K562 treated with DMSO at 1 percent for 4 hours (cell line): ENCODE results near the gene YRDC. TPM values are rescaled to one million over a fixed set of nuclear protein-coding genes. Genes with fewer than 3 reads are reported as not detected.

Source experiments
- total RNA-seq: library from RNA; unstranded; fragments of 300-600 nt; gene quantifications from 2 replicates; pipeline ENCODE4 v1.2.3, GENCODE V29; 2022; ENCODE audit not compliant: insufficient read depth

Gene YRDC, protein sequence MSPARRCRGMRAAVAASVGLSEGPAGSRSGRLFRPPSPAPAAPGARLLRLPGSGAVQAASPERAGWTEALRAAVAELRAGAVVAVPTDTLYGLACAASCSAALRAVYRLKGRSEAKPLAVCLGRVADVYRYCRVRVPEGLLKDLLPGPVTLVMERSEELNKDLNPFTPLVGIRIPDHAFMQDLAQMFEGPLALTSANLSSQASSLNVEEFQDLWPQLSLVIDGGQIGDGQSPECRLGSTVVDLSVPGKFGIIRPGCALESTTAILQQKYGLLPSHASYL
- total RNA-seq: 53.4 and 53.5 TPM in 2 replicates

DNA sequence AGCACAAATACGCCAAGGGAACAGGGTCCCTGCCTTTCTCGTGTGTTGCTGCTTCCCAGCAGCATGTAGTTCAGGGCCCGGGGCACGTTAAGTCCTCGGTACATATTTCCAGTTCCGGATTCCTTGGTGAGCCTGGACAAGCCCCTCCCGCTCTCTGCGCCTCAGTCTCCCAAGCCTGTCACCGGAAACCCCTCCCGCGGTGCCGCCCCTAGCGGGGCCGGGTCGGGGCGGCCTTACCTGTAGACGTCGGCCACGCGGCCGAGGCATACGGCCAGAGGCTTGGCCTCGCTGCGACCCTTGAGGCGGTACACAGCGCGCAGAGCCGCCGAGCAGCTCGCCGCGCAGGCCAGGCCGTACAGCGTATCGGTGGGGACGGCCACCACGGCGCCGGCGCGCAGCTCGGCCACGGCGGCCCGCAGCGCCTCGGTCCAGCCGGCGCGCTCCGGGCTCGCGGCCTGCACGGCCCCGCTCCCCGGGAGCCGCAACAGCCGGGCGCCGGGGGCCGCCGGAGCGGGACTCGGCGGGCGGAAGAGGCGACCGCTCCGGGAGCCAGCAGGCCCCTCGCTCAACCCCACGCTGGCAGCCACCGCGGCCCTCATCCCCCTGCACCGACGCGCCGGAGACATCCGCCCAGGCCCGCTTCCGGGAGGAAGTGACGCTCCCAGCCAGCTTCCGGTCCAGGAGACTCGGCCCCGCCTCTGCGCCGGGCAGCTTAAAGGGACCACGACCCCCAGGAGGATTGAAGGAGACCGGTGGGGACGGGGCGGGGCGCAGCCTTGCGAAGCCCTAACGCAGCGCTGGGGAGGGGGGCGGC is at the start of gene YRDC, which contains the start of gene C1orf122:
TSS of gene YRDC (minus strand) at position 654 of the 814 bp plus-strand sequence. CDS start at position 626, 28 bp downstream.
TSS of gene C1orf122 (plus strand) at position 236 of the 814 bp plus-strand sequence. CDS start 615 bp downstream, outside the sequence.

DNA sequence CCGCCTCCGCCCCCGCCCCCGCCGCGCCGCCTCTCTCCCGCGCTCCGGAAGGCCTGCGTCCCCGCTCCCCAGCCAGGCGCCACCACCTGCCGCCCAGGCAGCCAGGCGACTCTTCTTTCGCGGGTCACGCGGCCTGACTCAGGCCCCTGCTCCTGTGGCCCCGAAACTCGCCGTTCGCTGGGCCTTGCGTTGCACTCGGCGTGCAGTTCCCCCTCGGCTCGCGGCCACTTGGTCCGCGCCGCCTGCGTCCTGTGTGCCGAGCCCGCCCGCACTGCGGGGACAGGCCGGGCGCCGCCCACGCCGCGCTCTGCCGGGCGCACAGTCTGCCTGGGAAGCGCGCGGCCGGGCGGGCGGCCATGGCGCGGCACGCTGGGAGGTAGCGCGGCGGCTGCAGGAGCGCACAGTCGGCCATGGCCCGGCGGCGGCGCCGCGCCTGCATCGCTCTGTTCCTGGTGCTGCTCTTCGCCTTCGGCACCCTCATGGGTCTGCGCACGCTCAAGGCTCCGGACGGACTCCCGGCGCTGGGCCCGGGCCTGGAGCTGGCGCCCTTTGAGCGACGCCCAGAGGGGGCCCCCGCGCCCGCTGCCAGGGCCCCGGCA is 14.1 kb downstream of the YRDC start, which contains the start of gene MANEAL:
TSS of gene MANEAL (plus strand) at position 75 of the 599 bp plus-strand sequence. CDS start at position 411, 336 bp downstream.

DNA sequence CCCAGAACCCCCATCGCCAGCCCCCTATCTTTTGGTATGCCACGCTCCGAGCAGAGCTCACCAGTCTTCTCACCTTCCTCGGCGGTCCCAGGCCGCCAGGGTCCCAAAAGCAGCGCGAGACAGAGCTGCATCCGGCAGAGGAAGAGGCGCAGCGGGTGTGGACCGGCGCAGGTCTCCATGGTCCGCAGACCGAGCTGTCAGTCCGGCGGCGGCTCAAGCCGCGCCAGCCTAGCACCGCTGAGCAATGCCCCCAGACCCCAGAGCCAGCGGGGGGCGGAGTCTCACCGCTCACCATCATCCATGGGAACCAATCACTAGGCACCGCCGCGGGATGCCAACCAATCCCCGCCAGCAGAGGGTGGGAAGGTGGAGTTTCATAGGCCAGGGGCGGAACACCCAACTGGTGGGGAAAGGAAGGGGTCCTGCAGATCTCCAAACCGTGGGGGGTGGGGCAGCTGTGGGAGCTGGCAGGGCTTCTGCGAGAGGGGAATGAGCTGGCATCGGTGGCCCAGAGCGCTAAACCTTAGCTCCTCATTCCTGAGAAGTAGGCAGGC is 43.0 kb downstream of the YRDC start, which contains the start of gene EPHA10:
TSS of gene EPHA10 (minus strand) at position 233 of the 554 bp plus-strand sequence. CDS start at position 179, 54 bp downstream.

Other genes starting within 250 kb of the YRDC start
- gene GNL2, start 212.3 kb downstream of the YRDC start, total RNA-seq: 80.0 and 87.8 TPM in 2 replicates
- gene RSPO1, start 173.3 kb downstream of the YRDC start, total RNA-seq: not detected in 2 replicates
- gene CDCA8, start 115.7 kb downstream of the YRDC start, total RNA-seq: 61.6 and 73.4 TPM in 2 replicates
- gene EPHA10, start 43.1 kb downstream of the YRDC start, total RNA-seq: not detected in 2 replicates
- gene MANEAL, start 14.4 kb downstream of the YRDC start, total RNA-seq: not detected in 2 replicates
- gene C1orf122, start 418 bp downstream of the YRDC start, total RNA-seq: 82.4 and 87.8 TPM in 2 replicates
- 3.8 and 3.9 TPM in 2 replicates for gene MTF1, start 51.4 kb upstream of the YRDC start, total RNA-seq
- 15.9 and 18.8 TPM in 2 replicates for gene INPP5B, start 138.8 kb upstream of the YRDC start, total RNA-seq
- 94.1 and 148 TPM in 2 replicates for gene SF3A3, start 181.8 kb upstream of the YRDC start, total RNA-seq
- 64.1 and 89.4 TPM in 2 replicates for gene FHL3, start 197.3 kb upstream of the YRDC start, total RNA-seq
- 46.6 and 68.5 TPM in 2 replicates for gene UTP11, start 204.5 kb upstream of the YRDC start, total RNA-seq
- not detected in 2 replicates for gene POU3F1, start 238.6 kb upstream of the YRDC start, total RNA-seq